Measurements from ENCODE around the gene GJA1. TPM values are rescaled to one million over a fixed set of nuclear protein-coding genes. Genes with fewer than 3 reads are reported as not detected.

The GJA1 gene
- total RNA-seq, 1 experiment from 2014 or later = 0.20 TPM

DNA sequence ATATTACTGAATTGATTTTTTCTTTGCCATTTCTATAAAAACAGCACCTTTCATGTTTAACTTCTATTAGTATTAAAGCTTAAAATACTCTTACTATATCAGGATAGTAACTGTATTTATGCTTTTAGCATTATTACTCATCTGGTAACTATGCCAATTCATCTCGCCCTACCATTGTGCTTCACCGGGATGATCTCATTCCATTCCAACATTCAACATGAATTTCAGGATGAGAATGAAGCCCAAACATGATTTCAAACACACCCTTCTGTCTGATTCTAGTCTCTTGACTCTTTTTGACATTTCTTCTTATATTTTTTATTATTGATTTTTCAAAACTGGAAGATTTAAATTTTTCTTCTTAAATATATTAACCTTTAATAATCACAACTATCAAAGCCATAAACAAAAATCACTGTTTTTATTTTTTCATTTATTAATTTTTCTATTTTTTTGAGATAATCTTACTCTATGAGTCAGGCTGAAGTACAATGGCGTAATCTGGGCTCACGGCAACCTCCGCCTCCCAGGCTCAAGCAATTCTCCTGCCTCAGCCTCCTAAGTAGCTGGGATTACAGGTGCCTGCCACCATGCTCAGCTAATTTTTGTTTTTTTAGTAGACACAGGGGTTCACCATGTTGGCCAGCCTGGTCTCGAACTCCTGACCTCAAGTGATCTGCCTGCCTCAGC is 46.7 kb downstream of the GJA1 start:
- POLR2A ChIA-PET (ENCODE audit: unreplicated experiment) = no interaction called here
- H3K9me2 ChIP-seq (ENCODE audit: insufficient read depth) = no peaks in the 10 kb centered on the region; the same call in 1 of the 2 replicates
- H4K20me1 ChIP-seq (ENCODE audit: insufficient read depth) = no peaks in the 10 kb centered on the region
- H2AFZ ChIP-seq = 0 out of 2 replicates have a peak overlapping the region, but pooled peaks have one; percentile 30
- BruUV-seq (replicated peaks) = no TSS peak
- TF ChIP-seq EZH2 (IDR thresholded peaks at IDR 0.05; ENCODE audit: low read depth) = no peak
- TF ChIP-seq, protein P1, sequence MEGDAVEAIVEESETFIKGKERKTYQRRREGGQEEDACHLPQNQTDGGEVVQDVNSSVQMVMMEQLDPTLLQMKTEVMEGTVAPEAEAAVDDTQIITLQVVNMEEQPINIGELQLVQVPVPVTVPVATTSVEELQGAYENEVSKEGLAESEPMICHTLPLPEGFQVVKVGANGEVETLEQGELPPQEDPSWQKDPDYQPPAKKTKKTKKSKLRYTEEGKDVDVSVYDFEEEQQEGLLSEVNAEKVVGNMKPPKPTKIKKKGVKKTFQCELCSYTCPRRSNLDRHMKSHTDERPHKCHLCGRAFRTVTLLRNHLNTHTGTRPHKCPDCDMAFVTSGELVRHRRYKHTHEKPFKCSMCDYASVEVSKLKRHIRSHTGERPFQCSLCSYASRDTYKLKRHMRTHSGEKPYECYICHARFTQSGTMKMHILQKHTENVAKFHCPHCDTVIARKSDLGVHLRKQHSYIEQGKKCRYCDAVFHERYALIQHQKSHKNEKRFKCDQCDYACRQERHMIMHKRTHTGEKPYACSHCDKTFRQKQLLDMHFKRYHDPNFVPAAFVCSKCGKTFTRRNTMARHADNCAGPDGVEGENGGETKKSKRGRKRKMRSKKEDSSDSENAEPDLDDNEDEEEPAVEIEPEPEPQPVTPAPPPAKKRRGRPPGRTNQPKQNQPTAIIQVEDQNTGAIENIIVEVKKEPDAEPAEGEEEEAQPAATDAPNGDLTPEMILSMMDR (conservative IDR thresholded peaks at IDR 0.05) = no peak
- H3K27me3 ChIP-seq (ENCODE audit: insufficient read depth, low read depth) = no peaks in the 10 kb centered on the region
- H3K27ac ChIP-seq = no peak overlapping the region
- H3K4me1 ChIP-seq (replicated peaks; ENCODE audit: insufficient read depth) = peaks cover under 1% of the 10 kb centered on the region; the same call in 1 of the 2 replicates
- peak; percentile 3 to 52 for DNase-seq
- H3K4me3 ChIP-seq = no peak overlapping the region
- CTCF ChIA-PET = no interaction called here
- intact Hi-C loops (cut with micrococcal nuclease; ENCODE audit: unreplicated experiment) = no loop called here
- H3K4me2 ChIP-seq = no peak overlapping the region
- 0 out of 2 replicates have a peak, but pooled peaks cover 5% of the 10 kb centered on the region for H3F3A ChIP-seq (ENCODE audit: insufficient read depth, low read depth)
- no peaks in the 10 kb centered on the region for H3K36me3 ChIP-seq (ENCODE audit: low read depth)
- 0 out of 2 replicates have a peak, but pooled peaks cover 3% of the 10 kb centered on the region for H3K9me3 ChIP-seq (ENCODE audit: insufficient read depth, low read depth)
- H3K79me2 ChIP-seq (ENCODE audit: low read depth) = no peaks in the 10 kb centered on the region

DNA sequence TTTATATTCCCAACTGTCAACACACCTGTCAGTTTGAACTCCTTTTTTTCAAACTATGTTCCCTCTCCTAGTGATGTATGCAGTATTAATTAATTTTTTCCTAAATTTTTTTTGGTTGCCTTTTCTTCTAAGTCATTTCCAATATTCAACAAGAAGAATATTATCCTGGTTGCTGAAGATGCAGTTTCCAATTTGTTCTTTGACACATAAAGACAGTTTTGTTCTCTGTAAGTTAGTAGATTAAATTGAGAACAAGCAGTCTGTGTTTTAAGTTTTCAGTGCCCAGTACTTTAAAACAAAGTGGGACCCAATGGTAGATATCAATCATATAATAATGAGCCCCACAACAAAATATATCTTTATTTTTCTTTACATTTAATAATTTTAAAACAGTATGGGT is 47.3 kb downstream of the GJA1 start:
- H3F3A ChIP-seq (ENCODE audit: insufficient read depth, low read depth) = 0 out of 2 replicates have a peak, but pooled peaks cover 5% of the 10 kb centered on the region
- ChIA-PET POLR2A (ENCODE audit: unreplicated experiment) (no interaction called here), CTCF (no interaction called here)
- no TSS peak for BruUV-seq (replicated peaks)
- H3K27ac ChIP-seq = no peak overlapping the region
- H3K4me2 ChIP-seq = no peak overlapping the region
- 0 out of 2 replicates have a peak, but pooled peaks cover 3% of the 10 kb centered on the region for H3K9me3 ChIP-seq (ENCODE audit: insufficient read depth, low read depth)
- intact Hi-C loops (cut with micrococcal nuclease; ENCODE audit: unreplicated experiment) = no loop called here
- H2AFZ ChIP-seq = no peak overlapping the region
- H3K9me2 ChIP-seq (ENCODE audit: insufficient read depth) = no peaks in the 10 kb centered on the region; the same call in 1 of the 2 replicates
- DNase-seq = no peak
- no peaks in the 10 kb centered on the region for H4K20me1 ChIP-seq (ENCODE audit: insufficient read depth)
- TF ChIP-seq, protein P1 (conservative IDR thresholded peaks at IDR 0.05) = no peak
- no peak for TF ChIP-seq EZH2 (IDR thresholded peaks at IDR 0.05; ENCODE audit: low read depth)
- no peaks in the 10 kb centered on the region for H3K27me3 ChIP-seq (ENCODE audit: insufficient read depth, low read depth)
- H3K79me2 ChIP-seq (ENCODE audit: low read depth) = no peaks in the 10 kb centered on the region
- no peak overlapping the region for H3K4me3 ChIP-seq
- peaks cover 4% of the 10 kb centered on the region; the same call in 1 of the 2 replicates for H3K4me1 ChIP-seq (replicated peaks; ENCODE audit: insufficient read depth)
- no peaks in the 10 kb centered on the region for H3K36me3 ChIP-seq (ENCODE audit: low read depth)

DNA sequence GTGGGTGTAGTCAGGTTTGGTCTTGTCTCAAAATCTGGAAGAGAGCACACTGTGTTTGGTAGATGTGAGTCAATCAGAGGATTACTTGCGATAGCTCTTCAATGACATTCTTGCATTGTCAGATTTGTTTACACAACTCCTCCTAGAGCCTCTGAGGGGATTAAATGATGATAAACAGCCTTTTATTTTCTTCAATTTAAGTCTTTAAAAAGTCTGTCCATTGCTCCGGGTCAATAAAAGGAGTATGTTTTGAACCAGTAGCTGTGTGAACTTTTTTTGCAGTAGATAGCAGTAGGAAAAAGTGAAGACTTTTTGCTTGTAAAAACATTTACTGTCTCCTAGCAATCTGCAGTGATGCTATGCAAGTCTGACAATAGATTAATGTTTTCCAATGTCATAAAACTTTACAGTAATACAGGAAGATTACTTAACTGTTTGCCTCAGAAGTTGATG is 49.9 kb downstream of the GJA1 start:
- 0 out of 2 replicates have a peak, but pooled peaks cover 5% of the 10 kb centered on the region for H3F3A ChIP-seq (ENCODE audit: insufficient read depth, low read depth)
- H3K79me2 ChIP-seq (ENCODE audit: low read depth) = no peaks in the 10 kb centered on the region
- no peak overlapping the region for H3K4me3 ChIP-seq
- no TSS peak for BruUV-seq (replicated peaks)
- intact Hi-C loops (cut with micrococcal nuclease; ENCODE audit: unreplicated experiment) = no loop called here
- H3K9me3 ChIP-seq (ENCODE audit: insufficient read depth, low read depth) = 0 out of 2 replicates have a peak, but pooled peaks cover 3% of the 10 kb centered on the region
- POLR2A ChIA-PET (ENCODE audit: unreplicated experiment) = no interaction called here
- CTCF ChIA-PET = no interaction called here
- no peak overlapping the region for H3K27ac ChIP-seq
- H3K27me3 ChIP-seq (ENCODE audit: insufficient read depth, low read depth) = no peaks in the 10 kb centered on the region
- H3K4me1 ChIP-seq (replicated peaks; ENCODE audit: insufficient read depth) = peaks cover 4% of the 10 kb centered on the region; the same call in 1 of the 2 replicates
- H3K9me2 ChIP-seq (ENCODE audit: insufficient read depth) = no peaks in the 10 kb centered on the region; the same call in 1 of the 2 replicates
- no peaks in the 10 kb centered on the region for H4K20me1 ChIP-seq (ENCODE audit: insufficient read depth)
- no peak overlapping the region for H3K4me2 ChIP-seq
- no peak for DNase-seq
- TF ChIP-seq EZH2 (IDR thresholded peaks at IDR 0.05; ENCODE audit: low read depth) = no peak
- TF ChIP-seq, protein P1 (conservative IDR thresholded peaks at IDR 0.05) = no peak
- H2AFZ ChIP-seq = no peak overlapping the region
- no peaks in the 10 kb centered on the region for H3K36me3 ChIP-seq (ENCODE audit: low read depth)
